ENCODE measurements around the gene PRKAG1.

Gene PRKAG1

GRCh38 chr12:48990552-48990951 lies 28.0 kb downstream of the PRKAG1 start:
- intact Hi-C loops (cut with DNase I), result no loop called here
- no peak for DNase-seq

- intact Hi-C loops (cut with DNase I), result no loop called here
- DNase-seq, result peak in 5 of 10 donors; percentile 70 to 94 (median 71)
These were observed 30.4 kb downstream of the PRKAG1 start for GRCh38 chr12:48988030-48988649.

- intact Hi-C loops (cut with DNase I), result no loop called here
- DNase-seq, result peak in 1 of 10 donors; percentile 83
These were observed 31.8 kb downstream of the PRKAG1 start for GRCh38 chr12:48986720-48987291.

- intact Hi-C loops (cut with DNase I), result no loop called here
These were observed 32.7 kb downstream of the PRKAG1 start for GRCh38 chr12:48985901-48986300.

GRCh38 chr12:48985475-48985897 lies 33.1 kb downstream of the PRKAG1 start:
- intact Hi-C loops (cut with DNase I), result no loop called here
- DNase-seq, result peak in 2 of 10 donors; percentile 70 to 90

More at GRCh38 chr12:48985901-48986300, 32.7 kb downstream of the PRKAG1 start:
- peak in 1 of 10 donors; percentile 3 for DNase-seq

GRCh38 chr12:48982397-48983080 lies 36.0 kb downstream of the PRKAG1 start:
- DNase-seq, result peak in 1 of 10 donors; percentile 3
- intact Hi-C loops (cut with DNase I), result no loop called here

- DNase-seq, result peak in 1 of 10 donors; percentile 72
These were observed 36.8 kb downstream of the PRKAG1 start for GRCh38 chr12:48981757-48982157.

GRCh38 chr12:48980953-48981756 lies 37.4 kb downstream of the PRKAG1 start:
- DNase-seq, result peak in 4 of 10 donors; percentile 77 to 94 (median 86)

More at GRCh38 chr12:48981757-48982157, 36.8 kb downstream of the PRKAG1 start:
- intact Hi-C loops (cut with DNase I), result no loop called here

GRCh38 chr12:48980389-48980952 lies 38.1 kb downstream of the PRKAG1 start:
- DNase-seq, result peak in 3 of 10 donors; percentile 50 to 64 (median 56)
- intact Hi-C loops (cut with DNase I), result no loop called here

More at GRCh38 chr12:48980953-48981756, 37.4 kb downstream of the PRKAG1 start:
- intact Hi-C loops (cut with DNase I), result no loop called here

- intact Hi-C loops (cut with DNase I), result no loop called here
- DNase-seq, result no peak
These were observed 38.8 kb downstream of the PRKAG1 start for GRCh38 chr12:48979602-48980388.

- DNase-seq, result no peak
- intact Hi-C loops (cut with DNase I), result no loop called here
These were observed 39.6 kb downstream of the PRKAG1 start for GRCh38 chr12:48978741-48979601.

- intact Hi-C loops (cut with DNase I), result no loop called here
These were observed 40.3 kb downstream of the PRKAG1 start, which contains the start of gene WNT1 for GRCh38 chr12:48978291-48978740. Gene WNT1 (plus strand): TSS chr12:48978322. CDS start chr12:48978651, 329 bp downstream.

GRCh38 chr12:48977290-48978281 lies 41.0 kb downstream of the PRKAG1 start:
- intact Hi-C loops (cut with DNase I), result no loop called here
- DNase-seq, result peak in 3 of 10 donors; percentile 64 to 88 (median 79)

More at GRCh38 chr12:48978291-48978740, 40.3 kb downstream of the PRKAG1 start, which contains the start of gene WNT1:
- DNase-seq, result peak in 1 of 10 donors; percentile 40

GRCh38 chr12:48973941-48974673 lies 44.5 kb downstream of the PRKAG1 start:
- peak in 1 of 10 donors; percentile 54 for DNase-seq
- intact Hi-C loops (cut with DNase I), result no loop called here

GRCh38 chr12:48973531-48973930 lies 45.0 kb downstream of the PRKAG1 start:
- no peak for DNase-seq
- intact Hi-C loops (cut with DNase I), result no loop called here

- intact Hi-C loops (cut with DNase I), result no loop called here
These were observed 45.6 kb downstream of the PRKAG1 start for GRCh38 chr12:48972952-48973483.

More at GRCh38 chr12:48972952-48973483, 45.6 kb downstream of the PRKAG1 start:
- DNase-seq, result no peak

All from posterior cingulate gyrus (tissue), 11 donors.